A673 (cell line): Measurements from ENCODE around the gene ATP5ME. TPM values are rescaled to one million over a fixed set of nuclear protein-coding genes. Genes with fewer than 3 reads are reported as not detected.
"Not testable (repeated sequence)": the region's sequence is repeated elsewhere in the genome, so short reads cannot be mapped to it uniquely, and the experiment has no call there.

Source experiments
- BruUV-seq: library from RNA; stranded (reverse); fragments of 400-500 nt; replicated peaks from 2 replicates; lab custom pipeline; 2021; lab: Mats Ljungman, UMichigan
- CTCF ChIA-PET: fragments of 300-600 bp; sonication (Branson Sonifier 250); formaldehyde crosslinking; loops from one replicate; lab custom pipeline; 2022; ENCODE audit warnings: antibody characterized with exemption; lab: Charles Lee
- POLR2A ChIA-PET: fragments of 300-600 bp; sonication (Branson Sonifier 250); formaldehyde crosslinking; loops from one replicate; lab custom pipeline; 2022; ENCODE audit warnings: antibody characterized with exemption; ENCODE audit not compliant: low non-redundant PET; lab: Charles Lee
- DNase-seq: peaks from one replicate; pipeline ENCODE4 v3.0.0-alpha.2; 2015; ENCODE audit warnings: low spot score
- H3K27ac ChIP-seq: fragments of 200-600 bp; sonication (generic); 2 replicates; pipeline ENCODE4 v1.5.1; 2016; ENCODE audit warnings: mixed run types, low read depth, mild to moderate bottlenecking, mixed read lengths, antibody characterized with exemption, low read length; ENCODE audit not compliant: poor library complexity, severe bottlenecking
- H3K27me3 ChIP-seq: fragments of 200-600 bp; sonication (generic); replicated peaks from 2 replicates; pipeline ENCODE4 v1.6.1; 2017; ENCODE audit warnings: mixed run types, low read depth, mild to moderate bottlenecking, mixed read lengths, antibody characterized with exemption, low read length; ENCODE audit not compliant: insufficient read depth, poor library complexity
- H3K36me3 ChIP-seq: fragments of 200-600 bp; sonication (generic); 2 replicates; pipeline ENCODE4 v1.6.1; 2016; ENCODE audit warnings: mixed run types, mild to moderate bottlenecking, mixed read lengths, antibody characterized with exemption, low read length; ENCODE audit not compliant: insufficient read depth, poor library complexity, severe bottlenecking
- H3K4me1 ChIP-seq: fragments of 200-600 bp; sonication (generic); 2 replicates; pipeline ENCODE4 v1.6.1; 2017; ENCODE audit warnings: mixed run types, mild to moderate bottlenecking, mixed read lengths, antibody characterized with exemption, low read length; ENCODE audit not compliant: insufficient read depth, poor library complexity, severe bottlenecking
- H3K4me3 ChIP-seq: fragments of 200-600 bp; sonication (generic); 2 replicates; pipeline ENCODE4 v1.5.1; 2016; ENCODE audit warnings: low read depth, mixed run types, mild to moderate bottlenecking, mixed read lengths, low read length; ENCODE audit not compliant: poor library complexity, severe bottlenecking
- H3K9me3 ChIP-seq: fragments of 200-600 bp; sonication (generic); 2 replicates; pipeline ENCODE4 v1.6.1; 2016; ENCODE audit warnings: mixed run types, low read depth, mild to moderate bottlenecking, mixed read lengths, antibody characterized with exemption, low read length; ENCODE audit not compliant: poor library complexity, severe bottlenecking
- CTCF ChIP-seq: fragments of 300-800, 200-600 bp; sonication (generic); conservative IDR thresholded peaks from 2 replicates; pipeline ENCODE4 v1.5.1; 2017; ENCODE audit warnings: low read depth, mild to moderate bottlenecking, antibody characterized with exemption, low read length, moderate library complexity, mixed read lengths
- EZH2 ChIP-seq: fragments of 200-600 bp; sonication (generic); IDR thresholded peaks from 2 replicates; pipeline ENCODE4 v1.6.1; 2017; ENCODE audit warnings: borderline replicate concordance, low read depth, mild to moderate bottlenecking, mixed read lengths, antibody characterized with exemption, low read length; ENCODE audit not compliant: poor library complexity, severe bottlenecking
- intact Hi-C: fragments of 100-400 bp; cut with micrococcal nuclease; formaldehyde crosslinking; loops from one replicate; pipeline ENCODE4 v1.10.0; 2022; ENCODE audit not compliant: unreplicated experiment
- total RNA-seq: library from RNA; stranded (reverse); gene quantifications from 2 replicates; pipeline ENCODE4 v1.2.3, GENCODE V29; 2021

ATP5ME gene
- total RNA-seq, 1 experiment from 2014 or later = 383 TPM

GRCh38 chr4:706834-707598 is 32.9 kb upstream of the ATP5ME start:
- CTCF ChIA-PET = no interaction called here
- H3K36me3 ChIP-seq = peaks cover 10% of the 10 kb centered on the region
- H3K4me1 ChIP-seq = no peaks in the 10 kb centered on the region
- peak overlapping the region; percentile 100 for H3K4me3 ChIP-seq
- no peaks in the 10 kb centered on the region for H3K27me3 ChIP-seq
- peak overlapping the region; percentile 100 for H3K27ac ChIP-seq
- TF ChIP-seq EZH2 (no peak), CTCF (no peak)
- no peak for DNase-seq
- no peaks in the 10 kb centered on the region for H3K9me3 ChIP-seq
- intact Hi-C loops = no loop called here
- POLR2A ChIA-PET = no interaction called here
- no TSS peak for BruUV-seq

GRCh38 chr4:706083-706633 is 32.1 kb upstream of the ATP5ME start:
- intact Hi-C loops = not testable (repeated sequence)

GRCh38 chr4:705278-706082 is 31.4 kb upstream of the ATP5ME start, which contains the start of gene PCGF3:
Gene PCGF3, plus strand, starts transcription at chr4:705832. Its CDS starts 27,849 bp downstream, at chr4:733681.
- intact Hi-C loops = no loop called here
- CTCF ChIA-PET = no interaction called here
- no peaks in the 10 kb centered on the region for H3K9me3 ChIP-seq
- peak within 1 kb of the TSS; percentile 100 for H3K4me3 ChIP-seq
- no peaks in the 10 kb centered on the region for H3K27me3 ChIP-seq
- peak; percentile 96 for DNase-seq
- peak within 1 kb of the TSS; percentile 100 for H3K27ac ChIP-seq
- BruUV-seq = no TSS peak
- no peaks in the 10 kb centered on the region for H3K4me1 ChIP-seq
- TF ChIP-seq CTCF (no peak), EZH2 (no peak)
- POLR2A ChIA-PET = no interaction called here
- H3K36me3 ChIP-seq = peaks cover 10% of the 10 kb centered on the region

More at GRCh38 chr4:706083-706633, 32.1 kb upstream of the ATP5ME start:
- H3K27me3 ChIP-seq, DNase-seq, H3K4me1 ChIP-seq, POLR2A ChIA-PET, H3K36me3 ChIP-seq, H3K9me3 ChIP-seq, BruUV-seq, CTCF ChIA-PET: not testable (repeated sequence)
- Histone ChIP-seq H3K4me3 (peak overlapping the region; percentile 100), H3K27ac (peak overlapping the region; percentile 100)
